NCI-H187 (cell line): Measurements from ENCODE around the gene GRID1.
"Not testable (repeated sequence)": the region's sequence is repeated elsewhere in the genome, so short reads cannot be mapped to it uniquely, and the experiment has no call there.

ENCODE experiments used
- DNase-seq, 2 experiments: peaks; one replicate each; lab custom pipeline; 2025; lab: John Stamatoyannopoulos, UW

GRID1 gene

GRCh38 chr10:86083664-86084175 is 282.9 kb downstream of the GRID1 start:
- no peak for DNase-seq

GRCh38 chr10:86083206-86083605 is 283.4 kb downstream of the GRID1 start:
- DNase-seq = no peak

GRCh38 chr10:86082556-86082955 is 284.0 kb downstream of the GRID1 start:
- DNase-seq = no peak

- DNase-seq = no peak
Observed at GRCh38 chr10:86079088-86079487, 287.5 kb downstream of the GRID1 start.

- DNase-seq = no peak
Observed at GRCh38 chr10:86078639-86079035, 288.0 kb downstream of the GRID1 start.

- no peak for DNase-seq
Observed at GRCh38 chr10:86077871-86078638, 288.5 kb downstream of the GRID1 start.

GRCh38 chr10:86077271-86077670 is 289.3 kb downstream of the GRID1 start:
- no peak for DNase-seq

GRCh38 chr10:86076497-86076896 is 290.1 kb downstream of the GRID1 start:
- not testable (repeated sequence) for DNase-seq

GRCh38 chr10:86075512-86075911 is 291.1 kb downstream of the GRID1 start:
- DNase-seq = no peak

GRCh38 chr10:86074294-86074693 is 292.3 kb downstream of the GRID1 start:
- no peak for DNase-seq

- DNase-seq = no peak
Observed at GRCh38 chr10:86073199-86073977, 293.2 kb downstream of the GRID1 start.

- DNase-seq = no peak
Observed at GRCh38 chr10:86072413-86072812, 294.2 kb downstream of the GRID1 start.

GRCh38 chr10:86071758-86072157 is 294.8 kb downstream of the GRID1 start:
- no peak for DNase-seq

GRCh38 chr10:86071145-86071544 is 295.4 kb downstream of the GRID1 start:
- no peak for DNase-seq

- DNase-seq = no peak
Observed at GRCh38 chr10:86070278-86070677, 296.3 kb downstream of the GRID1 start.

- no peak for DNase-seq
Observed at GRCh38 chr10:86068231-86069054, 298.2 kb downstream of the GRID1 start.

- no peak for DNase-seq
Observed at GRCh38 chr10:86067436-86068050, 299.1 kb downstream of the GRID1 start.

- no peak for DNase-seq
Observed at GRCh38 chr10:86066696-86067095, 299.9 kb downstream of the GRID1 start.

GRCh38 chr10:86065711-86066251 is 300.8 kb downstream of the GRID1 start:
- DNase-seq = no peak

GRCh38 chr10:86064931-86065662 is 301.5 kb downstream of the GRID1 start:
- DNase-seq = no peak

- no peak for DNase-seq
Observed at GRCh38 chr10:86064219-86064618, 302.4 kb downstream of the GRID1 start.
